Measurements from ENCODE around the gene ARHGAP31.

DNA sequence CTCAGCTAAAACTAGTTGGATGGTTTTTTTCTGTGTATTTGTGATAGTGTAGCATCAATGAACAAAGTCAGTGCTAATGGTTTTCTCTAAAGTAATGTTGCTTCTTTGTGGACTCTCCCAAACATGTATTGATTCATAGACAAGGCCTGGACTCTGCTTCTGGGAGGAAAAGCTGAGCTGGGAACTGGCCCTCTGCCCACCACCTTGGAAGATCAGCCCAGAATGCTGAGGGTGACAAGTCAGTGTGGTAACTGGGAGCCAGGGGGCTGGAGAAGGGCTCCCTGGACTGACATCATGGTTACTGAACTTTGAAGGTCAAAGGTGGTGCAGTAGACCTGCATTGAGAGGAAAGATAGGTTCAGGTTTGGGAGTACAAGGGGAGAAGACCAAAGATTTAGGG lies 3.0 kb downstream of the ARHGAP31 start:
- TF ChIP-seq, protein P1, sequence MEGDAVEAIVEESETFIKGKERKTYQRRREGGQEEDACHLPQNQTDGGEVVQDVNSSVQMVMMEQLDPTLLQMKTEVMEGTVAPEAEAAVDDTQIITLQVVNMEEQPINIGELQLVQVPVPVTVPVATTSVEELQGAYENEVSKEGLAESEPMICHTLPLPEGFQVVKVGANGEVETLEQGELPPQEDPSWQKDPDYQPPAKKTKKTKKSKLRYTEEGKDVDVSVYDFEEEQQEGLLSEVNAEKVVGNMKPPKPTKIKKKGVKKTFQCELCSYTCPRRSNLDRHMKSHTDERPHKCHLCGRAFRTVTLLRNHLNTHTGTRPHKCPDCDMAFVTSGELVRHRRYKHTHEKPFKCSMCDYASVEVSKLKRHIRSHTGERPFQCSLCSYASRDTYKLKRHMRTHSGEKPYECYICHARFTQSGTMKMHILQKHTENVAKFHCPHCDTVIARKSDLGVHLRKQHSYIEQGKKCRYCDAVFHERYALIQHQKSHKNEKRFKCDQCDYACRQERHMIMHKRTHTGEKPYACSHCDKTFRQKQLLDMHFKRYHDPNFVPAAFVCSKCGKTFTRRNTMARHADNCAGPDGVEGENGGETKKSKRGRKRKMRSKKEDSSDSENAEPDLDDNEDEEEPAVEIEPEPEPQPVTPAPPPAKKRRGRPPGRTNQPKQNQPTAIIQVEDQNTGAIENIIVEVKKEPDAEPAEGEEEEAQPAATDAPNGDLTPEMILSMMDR (IDR thresholded peaks at IDR 0.05; ENCODE audit: low read depth, low read length): no peak
- no peak for TF ChIP-seq POLR2A (IDR thresholded peaks at IDR 0.05; ENCODE audit: extremely low read depth, insufficient read length)
